Measurements from ENCODE around the gene NEK6. TPM values are rescaled to one million over a fixed set of nuclear protein-coding genes. Genes with fewer than 3 reads are reported as not detected.

Gene NEK6
- total and polyA plus RNA-seq, 2 experiments from 2014 or later: 33.5 to 44.7 TPM

DNA sequence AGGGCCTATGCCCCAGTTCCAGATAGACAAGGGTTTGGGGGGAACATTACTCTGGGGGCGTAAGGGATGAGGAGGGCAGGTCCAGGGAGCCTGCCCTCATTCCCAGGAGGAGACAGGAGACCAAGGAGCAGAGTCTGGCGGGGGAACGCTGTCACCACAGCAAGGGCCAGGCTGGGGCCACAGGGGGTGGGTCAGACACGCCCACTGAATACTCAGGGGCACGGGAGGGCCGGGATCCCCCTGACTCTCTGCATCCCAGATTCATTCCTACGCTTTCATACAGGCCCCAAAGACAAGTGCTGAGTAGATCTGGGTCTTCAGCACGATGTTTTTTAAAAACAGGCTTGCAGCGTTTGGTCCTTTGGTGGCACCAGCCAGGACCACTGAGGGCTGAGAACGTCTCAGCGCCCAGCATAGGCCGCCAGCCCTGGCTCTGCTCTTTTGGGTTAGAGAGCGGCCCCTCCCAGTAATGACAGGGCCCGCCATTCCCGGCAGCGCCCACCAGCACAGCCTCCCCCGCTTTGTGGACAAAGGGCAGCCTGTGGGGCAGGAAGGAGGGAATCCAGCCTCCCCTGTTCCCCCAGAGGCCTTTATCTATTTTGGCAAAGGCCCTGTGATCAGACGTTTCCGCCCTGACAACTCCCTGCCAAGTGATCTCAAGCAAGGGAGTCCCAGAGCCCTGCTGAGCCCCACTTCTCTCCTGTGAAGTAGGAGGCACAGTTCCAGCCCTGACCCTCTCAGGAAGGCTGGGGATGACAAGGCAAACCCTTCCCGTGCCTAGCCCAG is 24.9 kb downstream of the NEK6 start:
- Histone ChIP-seq H3K27ac (peak overlapping the region; percentile 69), H3K4me3 (no peak overlapping the region), H3K36me3 (replicated peaks; ENCODE audit: insufficient read depth, low read depth) (no peaks in the 10 kb centered on the region), H3K4me2 (peak overlapping the region; percentile 31), H3K9me3 (ENCODE audit: low read depth) (no peaks in the 10 kb centered on the region), H3K4me1 (ENCODE audit: insufficient read depth) (peaks cover 58% of the 10 kb centered on the region), H4K20me1 (ENCODE audit: insufficient read depth, poor library complexity, severe bottlenecking) (peaks cover 4% of the 10 kb centered on the region), H2AFZ (no peak overlapping the region), H3K79me2 (peaks cover 83% of the 10 kb centered on the region), H3K27me3 (no peaks in the 10 kb centered on the region), H3K9me2 (replicated peaks; ENCODE audit: insufficient read depth) (no peaks in the 10 kb centered on the region)
- 80% methylated on average over 20 of the region's 20 CpGs for WGBS (ENCODE audit: low lambda C conversion rate, missing lambda C conversion rate)
- DNase-seq (ENCODE audit: low spot score): peak; percentile 36
- TF ChIP-seq, protein P1, sequence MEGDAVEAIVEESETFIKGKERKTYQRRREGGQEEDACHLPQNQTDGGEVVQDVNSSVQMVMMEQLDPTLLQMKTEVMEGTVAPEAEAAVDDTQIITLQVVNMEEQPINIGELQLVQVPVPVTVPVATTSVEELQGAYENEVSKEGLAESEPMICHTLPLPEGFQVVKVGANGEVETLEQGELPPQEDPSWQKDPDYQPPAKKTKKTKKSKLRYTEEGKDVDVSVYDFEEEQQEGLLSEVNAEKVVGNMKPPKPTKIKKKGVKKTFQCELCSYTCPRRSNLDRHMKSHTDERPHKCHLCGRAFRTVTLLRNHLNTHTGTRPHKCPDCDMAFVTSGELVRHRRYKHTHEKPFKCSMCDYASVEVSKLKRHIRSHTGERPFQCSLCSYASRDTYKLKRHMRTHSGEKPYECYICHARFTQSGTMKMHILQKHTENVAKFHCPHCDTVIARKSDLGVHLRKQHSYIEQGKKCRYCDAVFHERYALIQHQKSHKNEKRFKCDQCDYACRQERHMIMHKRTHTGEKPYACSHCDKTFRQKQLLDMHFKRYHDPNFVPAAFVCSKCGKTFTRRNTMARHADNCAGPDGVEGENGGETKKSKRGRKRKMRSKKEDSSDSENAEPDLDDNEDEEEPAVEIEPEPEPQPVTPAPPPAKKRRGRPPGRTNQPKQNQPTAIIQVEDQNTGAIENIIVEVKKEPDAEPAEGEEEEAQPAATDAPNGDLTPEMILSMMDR (IDR thresholded peaks at IDR 0.05; ENCODE audit: poor library complexity): no peak
- no peak for TF ChIP-seq EZH2 (IDR thresholded peaks at IDR 0.05; ENCODE audit: borderline replicate concordance)
- no peak for TF ChIP-seq EZH2phosphoT487 (IDR thresholded peaks at IDR 0.05; ENCODE audit: low read depth, severe bottlenecking, unreplicated experiment)

DNA sequence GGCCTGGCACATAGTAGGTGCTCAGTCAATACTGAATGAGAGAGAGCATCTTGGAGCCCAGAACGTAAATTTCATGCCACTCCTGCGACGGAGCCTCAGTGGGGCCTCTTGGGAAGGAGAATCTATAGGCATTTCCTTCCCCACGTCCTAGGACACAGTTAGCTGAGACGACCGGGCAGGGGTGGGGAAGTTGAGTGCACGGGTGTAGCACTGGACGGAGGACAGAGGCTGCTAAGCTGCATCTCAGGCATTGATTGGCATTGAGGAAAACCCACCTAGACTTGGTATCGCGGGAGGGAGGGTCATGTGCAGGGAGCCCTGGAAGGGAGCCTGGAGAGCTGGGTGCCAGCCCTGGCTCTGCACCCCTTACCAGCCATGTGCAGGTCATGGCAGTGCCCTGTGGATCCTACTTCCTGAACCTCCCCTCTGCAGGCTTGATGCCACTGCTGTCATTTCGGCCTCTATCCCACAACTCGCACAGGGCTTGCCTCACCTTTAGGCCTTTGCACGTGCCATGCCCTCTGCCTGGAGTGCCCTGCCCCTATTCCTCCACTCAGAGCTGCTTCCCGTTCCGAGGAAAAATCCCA is 25.6 kb downstream of the NEK6 start:
- Histone ChIP-seq H3K27ac (peak overlapping the region; percentile 88), H3K79me2 (peaks cover 83% of the 10 kb centered on the region), H2AFZ (no peak overlapping the region), H4K20me1 (ENCODE audit: insufficient read depth, poor library complexity, severe bottlenecking) (peaks cover 3% of the 10 kb centered on the region), H3K4me2 (no peak overlapping the region), H3K4me3 (no peak overlapping the region), H3K9me2 (replicated peaks; ENCODE audit: insufficient read depth) (no peaks in the 10 kb centered on the region), H3K27me3 (no peaks in the 10 kb centered on the region), H3K36me3 (replicated peaks; ENCODE audit: insufficient read depth, low read depth) (no peaks in the 10 kb centered on the region), H3K9me3 (ENCODE audit: low read depth) (no peaks in the 10 kb centered on the region), H3K4me1 (ENCODE audit: insufficient read depth) (peaks cover 58% of the 10 kb centered on the region)
- 88% methylated on average over 15 of the region's 15 CpGs for WGBS (ENCODE audit: low lambda C conversion rate, missing lambda C conversion rate)
- TF ChIP-seq, protein P1 (IDR thresholded peaks at IDR 0.05; ENCODE audit: poor library complexity): no peak
- TF ChIP-seq EZH2phosphoT487 (IDR thresholded peaks at IDR 0.05; ENCODE audit: low read depth, severe bottlenecking, unreplicated experiment) (no peak), EZH2 (IDR thresholded peaks at IDR 0.05; ENCODE audit: borderline replicate concordance) (no peak)
- DNase-seq (ENCODE audit: low spot score): no peak

DNA sequence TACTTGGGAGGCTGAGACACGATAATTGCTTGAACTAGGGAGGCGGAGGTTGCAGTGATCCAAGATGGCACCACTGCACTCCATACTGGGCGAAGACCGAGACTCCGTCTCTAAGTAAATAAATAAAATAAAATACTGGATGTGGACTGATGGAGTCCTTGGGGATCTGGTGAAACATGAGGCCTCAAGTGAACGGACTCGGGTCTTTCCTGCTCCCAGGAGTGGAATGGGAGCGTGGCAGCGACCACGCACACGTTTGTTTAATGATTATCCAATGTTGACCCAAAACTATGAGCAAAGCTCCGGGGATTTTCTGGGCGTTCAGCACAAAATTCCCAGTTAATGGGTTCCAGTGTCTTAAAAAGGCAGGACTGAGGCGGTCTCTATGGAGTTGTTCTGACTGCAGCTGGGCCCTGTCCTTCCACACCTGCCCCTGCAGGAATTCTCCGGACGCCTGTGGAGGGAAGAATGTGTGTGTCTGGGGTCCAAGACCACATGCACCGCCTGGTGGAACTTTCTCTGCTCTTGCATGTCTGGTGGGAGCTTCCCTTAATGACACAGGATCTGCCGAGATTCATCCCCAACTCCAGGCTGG is 26.6 kb downstream of the NEK6 start:
- Histone ChIP-seq H3K79me2 (peaks cover 83% of the 10 kb centered on the region), H3K9me2 (replicated peaks; ENCODE audit: insufficient read depth) (no peaks in the 10 kb centered on the region), H4K20me1 (ENCODE audit: insufficient read depth, poor library complexity, severe bottlenecking) (no peaks in the 10 kb centered on the region), H3K9me3 (ENCODE audit: low read depth) (no peaks in the 10 kb centered on the region), H3K4me1 (ENCODE audit: insufficient read depth) (peaks cover 58% of the 10 kb centered on the region), H3K4me3 (no peak overlapping the region), H2AFZ (no peak overlapping the region), H3K4me2 (no peak overlapping the region), H3K36me3 (replicated peaks; ENCODE audit: insufficient read depth, low read depth) (no peaks in the 10 kb centered on the region), H3K27ac (peak overlapping the region; percentile 88), H3K27me3 (no peaks in the 10 kb centered on the region)
- TF ChIP-seq EZH2 (IDR thresholded peaks at IDR 0.05; ENCODE audit: borderline replicate concordance): no peak
- TF ChIP-seq EZH2phosphoT487 (IDR thresholded peaks at IDR 0.05; ENCODE audit: low read depth, severe bottlenecking, unreplicated experiment): no peak
- TF ChIP-seq, protein P1 (IDR thresholded peaks at IDR 0.05; ENCODE audit: poor library complexity): no peak
- DNase-seq (ENCODE audit: low spot score): peak; percentile 39
- 52% methylated on average over 18 of the region's 18 CpGs for WGBS (ENCODE audit: low lambda C conversion rate, missing lambda C conversion rate)

Measured in hepatocyte (in vitro differentiated cells).